Kidney capillary endothelial cell (primary cell): Measurements from ENCODE around the gene OR51M1.
"Not testable (repeated sequence)": the region's sequence is repeated elsewhere in the genome, so short reads cannot be mapped to it uniquely, and the experiment has no call there.

Experiments used
- DNase-seq: peaks from one replicate; pipeline ENCODE4 v3.0.0-alpha.2; 2018; ENCODE audit warnings: low spot score

The OR51M1 gene, protein sequence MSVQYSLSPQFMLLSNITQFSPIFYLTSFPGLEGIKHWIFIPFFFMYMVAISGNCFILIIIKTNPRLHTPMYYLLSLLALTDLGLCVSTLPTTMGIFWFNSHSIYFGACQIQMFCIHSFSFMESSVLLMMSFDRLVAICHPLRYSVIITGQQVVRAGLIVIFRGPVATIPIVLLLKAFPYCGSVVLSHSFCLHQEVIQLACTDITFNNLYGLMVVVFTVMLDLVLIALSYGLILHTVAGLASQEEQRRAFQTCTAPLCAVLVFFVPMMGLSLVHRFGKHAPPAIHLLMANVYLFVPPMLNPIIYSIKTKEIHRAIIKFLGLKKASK

DNA sequence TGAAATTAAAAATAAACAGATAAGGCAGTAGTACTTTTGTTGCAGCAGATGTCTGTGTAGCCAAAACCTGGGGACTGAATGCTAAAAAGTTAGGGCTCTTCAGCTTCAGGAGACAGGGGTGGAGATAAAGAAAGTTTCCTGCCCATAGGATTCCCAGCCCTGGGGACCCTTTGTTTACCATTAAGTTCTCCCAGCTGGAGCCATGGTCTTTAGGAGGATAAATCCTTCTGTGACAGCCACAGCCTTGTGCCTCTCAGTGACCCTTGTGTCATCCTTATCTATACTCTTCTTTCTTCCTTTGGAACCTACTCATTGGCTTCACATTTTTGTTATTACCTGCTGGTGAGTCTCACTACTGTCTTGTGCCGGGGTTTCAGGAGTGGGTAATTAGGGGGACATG is at the start of gene OR51M1:
Gene OR51M1, plus strand, starts transcription at position 237 of the 400 bp plus-strand sequence. CDS start 5,587 bp downstream, outside the sequence.
- no peak for DNase-seq

DNA sequence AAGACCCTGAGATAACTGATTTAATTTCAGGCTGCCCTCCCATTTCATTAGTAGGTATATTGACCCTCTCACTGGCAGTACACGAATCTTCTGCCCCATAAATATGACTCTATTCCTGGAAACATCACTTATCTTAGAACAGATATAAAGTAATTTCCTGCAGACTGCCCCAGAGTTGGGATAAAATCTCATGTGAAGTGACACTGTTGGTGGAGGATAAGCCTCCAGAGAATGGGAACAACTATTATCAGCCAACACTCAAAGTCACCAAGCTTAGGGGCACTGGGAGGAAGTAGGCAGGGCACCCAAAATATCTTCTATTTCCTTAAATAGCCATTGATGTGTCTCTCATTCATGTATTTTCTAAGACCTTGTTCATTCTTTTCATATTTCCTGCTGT is 48.4 kb upstream of the OR51M1 start:
- DNase-seq, result no peak

DNA sequence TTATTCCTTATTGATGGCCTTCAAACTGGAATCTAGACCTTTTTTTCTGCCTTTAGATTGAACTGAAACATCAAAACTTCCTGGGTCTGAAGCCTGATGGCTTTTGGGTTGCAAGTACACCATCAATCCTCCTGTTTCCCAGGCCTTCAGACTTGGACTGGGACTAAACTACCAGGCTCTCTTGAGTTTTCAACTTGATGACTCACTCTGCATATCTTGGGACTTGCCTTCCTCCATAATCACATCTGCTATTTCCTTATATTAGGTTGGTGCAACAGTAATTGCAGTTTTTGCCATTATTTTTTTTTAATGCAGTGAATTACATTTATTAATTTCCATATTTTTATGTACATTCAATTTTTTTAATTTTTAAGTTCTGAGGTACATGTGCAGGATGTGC is 47.3 kb upstream of the OR51M1 start:
- no peak for DNase-seq

DNA sequence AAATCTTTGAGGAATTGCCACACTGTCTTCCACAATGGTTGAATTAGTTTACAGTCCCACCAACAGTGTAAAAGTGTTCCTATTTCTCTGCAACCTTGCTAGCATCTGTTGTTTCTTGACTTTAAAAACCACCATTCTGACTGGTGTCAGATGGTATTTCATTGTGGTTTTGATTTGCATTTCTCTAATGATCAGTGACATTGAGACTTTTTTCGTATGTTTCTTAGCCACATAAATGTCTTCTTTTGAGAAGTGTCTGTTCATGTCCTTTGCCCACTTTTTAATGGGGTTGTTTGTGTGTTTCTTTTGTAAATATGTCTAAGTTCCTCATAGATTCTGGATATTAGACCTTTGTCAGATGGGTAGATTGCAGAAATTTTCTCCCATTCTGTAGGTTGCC is 46.4 kb upstream of the OR51M1 start:
- not testable (repeated sequence) for DNase-seq

DNA sequence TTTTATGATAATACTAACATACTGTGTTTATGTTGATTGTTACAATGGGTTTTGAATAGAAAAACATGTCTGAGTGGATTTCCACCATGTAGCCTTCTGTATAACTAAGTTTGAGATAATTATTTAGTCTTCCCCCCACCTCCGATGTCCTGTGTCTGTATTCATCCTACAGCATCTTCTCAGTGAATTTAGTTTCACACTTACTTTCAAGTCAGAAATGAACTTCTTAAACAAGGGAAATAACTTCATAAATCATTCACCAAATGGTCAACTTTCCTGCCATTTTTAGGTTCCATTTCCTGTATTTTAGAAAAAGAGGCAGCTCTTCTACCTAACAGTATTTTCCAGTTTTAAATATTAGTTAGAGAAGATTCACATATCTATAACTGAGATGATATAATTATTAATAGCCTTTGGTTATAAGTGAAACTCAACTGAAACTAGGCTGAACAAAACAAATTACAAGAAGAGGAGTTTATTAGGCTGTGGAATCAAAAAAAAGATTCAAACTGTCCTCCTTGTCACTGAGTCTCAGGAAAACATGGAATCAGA is 43.8 kb upstream of the OR51M1 start:
- DNase-seq, result no peak

DNA sequence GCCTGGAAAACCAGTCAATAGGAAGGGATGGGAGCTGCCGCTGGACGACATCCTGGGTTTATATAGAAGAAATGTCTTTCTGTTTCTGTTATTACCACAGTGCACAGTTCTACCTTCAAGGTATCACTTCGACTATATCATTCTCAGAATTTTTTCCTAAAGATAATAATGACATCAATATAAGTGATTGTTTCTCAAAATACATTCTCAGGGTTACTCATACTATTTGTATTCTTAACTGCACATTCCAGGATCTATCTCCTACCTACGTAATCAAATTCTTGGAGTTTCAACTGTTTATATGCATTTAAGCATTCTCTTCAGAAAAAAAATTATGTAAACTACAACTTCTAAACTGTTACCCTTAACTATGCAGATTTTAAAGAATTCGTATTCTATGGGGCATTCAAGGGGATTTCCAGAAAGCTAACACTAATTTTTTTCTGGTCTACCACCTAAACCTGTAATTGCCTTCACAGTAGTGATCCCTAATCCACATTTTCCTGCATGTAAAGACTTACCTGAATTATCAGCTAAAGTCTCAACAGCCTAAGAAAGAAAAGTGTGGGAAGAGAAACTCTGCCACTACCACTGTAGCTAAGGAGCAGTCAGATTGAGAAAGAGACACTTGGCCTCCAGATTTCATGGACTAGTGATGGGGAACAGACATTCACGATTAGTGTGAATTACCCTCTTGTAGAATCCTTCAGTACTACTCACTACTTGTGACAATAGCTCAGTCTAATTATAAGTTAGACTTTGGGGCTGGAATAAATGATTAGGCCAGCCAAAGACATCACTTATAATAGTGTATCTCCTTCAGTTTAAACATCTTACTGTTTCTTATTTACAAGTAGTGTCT is 39.9 kb upstream of the OR51M1 start, which contains the start of gene OR51B5:
Gene OR51B5, minus strand, starts transcription at position 51 of the 862 bp plus-strand sequence. Its CDS starts 0 bp downstream, at position 51.
- no peak for DNase-seq

DNA sequence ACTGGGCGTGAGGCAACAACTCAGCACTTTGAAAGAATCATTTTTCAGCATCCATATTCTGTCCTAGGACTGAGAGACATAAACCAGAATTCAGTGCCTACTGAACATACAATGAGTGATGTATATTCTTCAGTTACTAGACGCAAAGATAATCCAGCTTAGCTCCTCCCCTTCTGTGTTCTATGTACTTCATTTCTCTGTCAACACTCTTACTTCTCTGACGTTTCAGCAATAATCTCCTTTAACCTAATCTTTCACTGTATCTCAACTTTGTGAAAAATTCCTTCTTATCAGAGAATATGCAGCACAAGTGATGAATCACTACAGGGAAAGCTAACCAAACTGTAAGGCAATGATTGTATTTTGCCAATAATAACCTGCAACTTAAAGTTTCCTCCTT is 37.8 kb upstream of the OR51M1 start:
- no peak for DNase-seq

DNA sequence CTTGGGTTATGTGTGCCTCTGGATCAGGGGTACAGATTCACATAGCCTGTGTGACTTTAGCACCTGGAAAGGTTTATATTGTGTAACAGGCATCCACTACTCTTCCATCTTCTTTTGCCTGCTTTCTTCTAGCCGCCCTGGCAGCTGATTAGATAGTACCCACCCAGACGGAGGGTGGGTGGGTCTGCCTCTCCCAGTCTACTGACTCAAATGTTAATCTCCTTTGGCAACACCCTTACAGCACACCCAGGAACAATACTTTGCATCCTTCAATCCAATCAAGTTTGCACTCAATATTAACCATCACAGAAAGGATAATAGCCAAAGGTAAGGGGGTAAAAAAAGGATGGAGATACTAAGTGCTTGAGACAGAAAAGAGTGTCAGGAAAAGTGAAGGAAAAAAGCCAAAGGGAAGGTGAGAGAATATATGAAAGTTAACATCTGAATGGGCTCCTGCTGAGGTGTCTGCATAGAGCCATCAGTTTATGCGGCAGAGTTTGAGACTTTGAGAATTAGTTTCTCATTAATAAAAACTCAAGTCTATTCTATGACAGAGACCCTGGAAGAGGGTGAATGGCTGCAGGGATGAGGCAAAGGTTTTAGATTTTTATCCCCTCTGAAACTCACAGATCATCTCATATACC is 34.9 kb upstream of the OR51M1 start:
- no peak for DNase-seq

DNA sequence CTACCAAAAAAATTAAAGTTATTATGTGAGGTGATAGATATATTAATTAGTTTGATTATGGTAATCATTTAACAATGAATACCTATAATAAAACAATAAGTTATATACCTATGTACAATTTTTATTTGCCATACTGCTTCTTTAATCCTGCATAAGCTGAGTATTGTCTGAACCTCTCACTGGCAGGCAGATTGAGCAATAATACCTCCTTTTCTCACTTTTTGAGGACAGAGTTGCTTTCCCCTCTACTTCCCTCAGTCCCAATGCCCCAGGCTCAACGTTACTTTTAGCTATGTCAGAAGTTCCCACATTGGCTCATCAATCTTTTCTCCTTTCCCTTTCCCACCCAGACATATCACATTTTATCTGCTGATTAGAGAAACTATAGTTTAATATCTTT is 34.1 kb upstream of the OR51M1 start:
- DNase-seq, result no peak

DNA sequence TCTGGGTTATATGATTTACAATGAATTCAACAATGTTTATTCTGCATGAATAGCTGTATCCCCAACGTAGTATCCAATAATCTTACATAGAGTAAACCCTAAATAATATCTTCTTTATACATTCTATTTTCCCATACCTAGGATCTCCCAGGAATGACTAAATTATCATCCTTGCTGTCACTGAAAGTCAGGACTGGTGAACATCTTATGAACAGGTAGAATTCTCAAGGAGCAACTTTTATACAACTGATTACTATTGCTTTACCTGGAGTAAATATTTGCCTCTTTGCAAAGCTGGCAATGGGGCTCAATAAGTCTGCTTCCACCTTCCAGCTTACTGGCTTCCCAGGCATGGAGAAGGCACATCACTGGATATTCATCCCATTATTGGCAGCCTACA is 32.4 kb upstream of the OR51M1 start, which contains the start of gene OR51B6:
Gene OR51B6, plus strand, starts transcription at position 301 of the 400 bp plus-strand sequence. Its CDS starts 0 bp downstream, at position 301.
- no peak for DNase-seq

DNA sequence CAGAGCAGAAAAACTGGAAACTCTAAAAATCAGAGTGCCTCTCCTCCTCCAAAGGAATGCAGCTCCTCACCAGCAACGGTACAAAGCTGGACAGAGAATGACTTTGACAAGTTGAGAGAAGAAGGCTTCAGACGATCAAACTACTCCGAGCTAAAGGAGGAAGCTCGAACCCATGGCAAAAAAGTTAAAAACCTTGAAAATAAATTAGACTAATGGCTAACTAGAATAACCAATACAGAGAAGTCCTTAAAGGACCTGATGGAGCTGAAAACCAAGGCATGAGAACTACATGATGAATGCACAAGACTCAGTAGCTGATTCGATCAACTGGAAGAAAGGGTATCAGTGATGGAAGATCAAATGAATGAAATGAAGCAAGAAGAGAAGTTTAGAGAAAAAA is 27.6 kb upstream of the OR51M1 start:
- not testable (repeated sequence) for DNase-seq

DNA sequence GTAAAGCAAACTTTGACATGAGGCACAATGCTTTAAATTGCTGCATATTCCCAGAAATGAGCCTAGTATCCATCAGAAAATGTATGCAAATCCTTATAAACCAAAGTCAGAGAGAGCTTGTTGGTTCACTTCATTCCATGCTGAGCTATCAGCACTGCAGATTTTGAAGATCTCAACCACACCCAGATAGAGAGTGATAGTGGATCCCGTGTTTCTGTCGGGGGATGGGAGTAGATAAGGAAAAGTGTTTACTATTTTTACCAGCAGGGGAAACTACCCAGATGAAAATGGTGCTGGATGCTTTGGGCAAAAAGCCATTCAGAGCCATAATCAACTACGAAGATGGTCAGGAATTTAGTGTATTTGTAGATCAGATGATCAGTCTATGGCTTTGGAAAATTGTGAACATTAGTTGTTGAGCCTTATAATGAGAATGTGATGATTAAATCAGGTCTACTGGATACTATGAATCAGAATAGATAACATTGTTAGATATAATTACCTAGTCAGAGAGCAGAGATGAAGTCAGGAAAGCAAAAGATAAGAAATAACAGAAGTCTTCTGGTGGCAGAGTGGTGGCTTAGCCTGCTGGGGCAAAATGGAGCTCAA is 21.5 kb upstream of the OR51M1 start:
- DNase-seq, result no peak

DNA sequence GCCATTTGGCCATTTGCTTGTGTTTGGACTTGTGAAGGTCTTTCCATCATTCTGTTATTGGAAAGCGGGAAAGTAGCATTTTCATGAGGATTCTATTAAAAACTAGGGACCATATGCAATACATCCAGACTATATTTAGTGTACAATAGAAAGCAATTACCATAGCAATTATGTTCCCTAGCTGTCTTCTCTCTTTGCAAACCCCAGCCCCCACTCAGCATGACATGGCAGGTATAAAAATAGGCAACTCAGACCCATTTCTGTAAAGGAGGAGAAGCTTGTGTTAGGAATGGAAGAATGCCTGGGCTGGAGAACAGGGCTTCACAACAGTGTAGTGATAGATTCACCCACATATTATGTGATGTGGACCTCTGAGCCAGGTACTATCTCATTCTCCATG is 19.9 kb upstream of the OR51M1 start:
- DNase-seq, result no peak

DNA sequence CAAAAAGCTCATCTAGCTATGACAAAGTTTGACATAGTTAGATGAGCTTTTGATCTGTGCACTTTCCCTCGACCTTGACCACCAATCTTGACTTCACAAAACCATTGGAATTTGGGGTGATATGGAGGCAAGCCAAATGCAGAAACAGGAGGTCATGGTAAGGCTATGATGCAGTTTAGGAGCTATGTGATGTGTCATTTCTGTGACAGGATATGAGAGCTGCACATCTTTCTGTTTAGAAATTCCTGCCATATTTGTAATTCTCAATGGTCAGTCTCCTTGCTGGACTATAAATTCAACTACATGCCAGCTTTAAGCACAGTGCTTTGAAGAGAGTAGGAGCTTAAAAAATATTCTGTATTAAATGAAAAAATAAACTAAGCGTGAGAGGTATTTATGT is 19.4 kb upstream of the OR51M1 start:
- DNase-seq, result peak; percentile 62

DNA sequence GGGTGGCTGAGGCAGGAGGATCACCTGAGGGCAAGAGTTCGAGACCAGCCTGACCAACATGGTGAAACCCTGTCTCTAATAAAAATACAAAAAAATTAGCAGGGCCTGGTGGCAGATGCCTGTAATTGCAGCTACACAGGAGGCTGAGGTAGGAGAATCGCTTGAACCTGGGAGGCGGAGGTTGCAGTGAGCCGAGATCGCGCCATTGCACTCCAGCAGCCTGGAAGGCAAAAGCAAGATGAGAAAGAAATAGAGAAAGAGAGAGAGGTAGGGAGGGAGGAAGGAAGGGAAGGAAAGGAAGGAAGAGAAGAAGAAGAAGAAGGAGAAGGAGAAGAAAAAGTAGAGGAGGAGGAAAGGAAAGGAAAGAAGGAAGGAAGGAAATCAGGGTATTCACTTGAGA is 17.2 kb upstream of the OR51M1 start:
- not testable (repeated sequence) for DNase-seq

DNA sequence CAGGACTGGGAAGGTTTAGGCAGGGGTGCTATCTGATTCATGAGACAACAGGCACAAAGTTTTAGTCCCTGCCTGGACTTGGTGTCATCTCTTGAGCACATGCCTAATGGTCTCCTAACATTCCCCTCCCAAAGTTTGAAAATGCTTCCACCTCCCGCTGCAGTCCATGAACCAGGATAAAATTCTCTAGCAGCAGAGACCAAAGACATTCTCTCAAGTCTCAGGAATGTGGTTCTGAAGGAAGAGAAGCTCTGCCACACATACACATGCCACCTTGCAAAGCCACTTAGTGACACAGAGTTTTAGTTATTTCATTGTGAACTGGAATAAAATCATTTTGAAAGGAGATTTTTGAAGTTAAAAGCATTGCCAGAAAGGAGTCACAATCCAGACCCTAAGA is 16.8 kb upstream of the OR51M1 start:
- DNase-seq, result no peak

DNA sequence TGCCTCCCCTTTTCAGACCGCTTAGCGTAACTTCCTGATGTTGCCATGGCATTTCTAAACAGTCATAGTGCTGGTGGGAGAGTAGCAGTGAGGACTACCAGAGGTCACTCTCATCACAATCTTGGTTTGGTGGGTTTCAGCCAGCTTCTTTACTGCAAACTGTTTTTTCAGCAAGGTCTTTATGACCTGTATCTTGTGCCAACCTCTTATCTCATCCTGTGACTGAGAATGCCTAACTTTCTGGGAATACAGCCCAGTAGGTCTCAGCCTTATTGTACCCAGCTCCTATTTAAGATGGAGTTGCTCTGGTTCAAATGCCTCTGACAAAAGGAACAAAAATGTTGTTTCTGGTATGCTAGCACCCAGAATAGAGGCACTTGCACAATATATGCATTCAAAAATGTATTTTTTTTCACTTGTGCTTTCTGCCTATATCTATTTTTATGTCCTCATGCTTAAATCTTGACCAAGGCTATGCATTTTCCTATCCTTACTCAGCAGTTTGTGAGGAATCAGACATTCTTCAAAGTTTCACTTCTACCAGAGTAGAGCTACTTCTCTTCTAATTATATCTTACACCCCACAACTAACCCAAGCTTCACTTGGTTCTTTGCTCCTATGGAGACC is 16.1 kb upstream of the OR51M1 start:
- DNase-seq, result no peak

DNA sequence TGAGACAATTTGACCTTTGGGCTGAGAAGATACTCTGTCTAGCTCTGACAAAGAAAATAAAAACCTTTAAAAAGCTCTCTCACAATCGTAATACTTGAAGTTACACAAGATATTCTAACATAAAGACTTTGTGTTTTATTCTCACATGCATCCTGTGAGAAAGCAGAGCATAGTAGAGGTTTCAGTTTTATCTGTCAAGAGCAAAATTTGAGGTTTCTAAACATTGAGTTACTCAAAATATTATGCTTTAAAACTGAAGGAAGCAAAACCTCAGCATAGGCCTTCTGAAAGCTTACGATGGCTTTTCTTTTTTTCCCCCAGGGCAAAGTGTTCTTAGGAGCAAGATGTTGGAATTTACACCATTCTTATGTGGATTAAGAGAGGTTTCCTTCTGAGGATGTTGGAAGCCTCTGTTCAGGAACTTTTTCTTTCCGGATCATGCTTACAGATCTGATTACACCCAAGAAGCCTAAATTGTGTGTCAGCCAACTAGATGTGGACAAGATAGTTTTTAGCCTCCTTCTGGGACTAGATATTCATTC is 15.0 kb upstream of the OR51M1 start:
- DNase-seq, result no peak

DNA sequence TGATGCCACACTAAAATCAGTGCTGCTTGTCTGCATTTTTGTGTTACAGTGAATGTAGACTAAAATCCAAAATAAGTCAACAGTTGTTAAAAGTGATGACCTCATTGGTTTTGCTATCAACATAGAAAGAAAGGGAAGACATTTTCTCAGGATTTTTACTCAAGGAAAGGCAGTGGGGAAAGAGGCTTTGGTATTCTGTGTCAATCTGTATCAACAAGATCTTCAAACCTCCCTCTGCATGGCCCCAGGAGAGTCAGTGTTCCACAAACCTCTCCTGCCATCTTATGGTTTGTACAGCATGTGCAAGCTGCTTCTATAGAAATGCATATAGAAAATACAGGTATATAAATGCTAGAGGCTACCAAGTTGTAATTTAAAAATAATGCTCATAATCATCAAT is 13.8 kb upstream of the OR51M1 start:
- no peak for DNase-seq

DNA sequence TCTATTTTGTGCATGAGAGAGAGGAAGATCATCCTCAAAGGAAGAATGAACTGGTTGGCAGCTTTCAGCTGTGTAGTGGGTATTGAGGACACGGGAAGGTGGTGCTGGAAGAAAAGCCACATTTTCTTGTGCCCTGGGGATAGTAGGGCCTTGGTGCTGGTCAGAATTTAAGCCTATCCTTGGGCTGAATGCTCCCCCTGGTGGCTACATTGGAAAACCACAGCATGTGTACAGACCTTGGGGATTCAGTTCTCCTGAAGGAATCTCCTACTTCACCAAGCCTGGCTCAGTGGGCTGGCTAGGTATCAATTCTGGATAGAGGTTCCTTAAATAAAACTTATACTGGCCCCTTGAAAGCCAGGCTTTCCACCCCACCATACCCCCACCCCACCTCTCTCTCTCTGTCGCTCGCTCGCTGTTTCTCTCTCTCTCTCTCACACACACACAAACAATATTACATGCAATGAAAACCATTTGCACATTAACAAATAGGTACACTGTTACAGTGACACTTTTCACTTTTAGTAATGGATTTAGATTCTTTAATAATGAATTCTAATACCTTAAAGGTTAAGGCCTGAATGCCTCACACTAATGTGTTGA is 2.8 kb upstream of the OR51M1 start:
- DNase-seq, result peak; percentile 39

DNA sequence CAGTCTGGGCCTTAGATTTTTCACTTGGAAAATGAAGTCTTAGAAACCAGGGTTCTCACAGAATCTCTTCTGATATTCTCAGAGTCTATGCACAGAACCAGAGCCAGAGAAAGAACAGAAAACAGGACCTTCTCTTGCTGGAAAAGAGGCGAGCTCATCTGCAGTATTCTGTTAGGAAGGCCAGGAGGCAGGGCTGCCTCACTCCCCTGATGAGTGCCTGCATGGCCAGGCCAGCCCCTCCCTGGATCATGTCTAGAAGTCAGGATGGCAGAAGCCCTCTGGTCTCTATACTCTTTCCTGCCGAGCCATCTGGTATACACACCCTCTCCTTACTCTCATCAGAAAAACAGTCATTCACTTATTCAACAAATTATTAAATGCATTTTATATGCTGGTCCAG is 723 bp downstream of the OR51M1 start:
- DNase-seq, result no peak
